NCI-H2196 treated with DMSO at 0.1 percent for 48 hours (cell line): ENCODE results near the gene ANP32A.

ENCODE experiments used
- DNase-seq: peaks from one replicate; lab custom pipeline; 2025; ENCODE audit not compliant: unreplicated experiment; lab: John Stamatoyannopoulos, UW

ANP32A gene

GRCh38 chr15:68784206-68784605 is 36.5 kb downstream of the ANP32A start:
- no peak for DNase-seq

- no peak for DNase-seq
These were observed 37.3 kb downstream of the ANP32A start for GRCh38 chr15:68783226-68784058.

DNA sequence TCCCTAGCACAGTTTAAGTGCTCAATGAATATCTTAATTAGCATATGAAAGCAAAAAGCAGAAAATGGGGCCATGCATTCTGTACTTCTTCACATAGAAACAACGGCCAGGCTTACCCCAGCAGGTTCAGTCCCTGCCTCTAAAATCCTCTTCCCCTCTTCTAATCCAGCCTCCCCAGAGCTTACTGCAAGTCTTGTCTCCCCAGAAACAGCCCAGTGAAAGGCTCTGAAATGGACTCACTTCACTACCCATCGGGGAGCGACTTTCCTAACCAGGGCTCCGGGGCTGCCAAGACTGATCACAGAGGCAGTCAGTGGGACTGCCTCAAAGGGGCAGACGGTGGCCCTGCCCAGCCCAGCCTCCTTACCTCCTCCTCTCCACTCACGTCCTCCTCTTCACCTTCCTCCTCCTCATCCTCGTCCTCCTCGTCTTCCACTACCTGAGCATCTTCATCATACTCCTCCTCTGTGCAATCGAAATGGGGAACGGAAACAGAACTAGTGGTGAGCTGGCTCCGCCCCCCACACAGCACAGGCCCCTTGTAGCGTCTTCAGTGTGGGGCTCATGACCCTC is 38.0 kb downstream of the ANP32A start:
- no peak for DNase-seq

DNA sequence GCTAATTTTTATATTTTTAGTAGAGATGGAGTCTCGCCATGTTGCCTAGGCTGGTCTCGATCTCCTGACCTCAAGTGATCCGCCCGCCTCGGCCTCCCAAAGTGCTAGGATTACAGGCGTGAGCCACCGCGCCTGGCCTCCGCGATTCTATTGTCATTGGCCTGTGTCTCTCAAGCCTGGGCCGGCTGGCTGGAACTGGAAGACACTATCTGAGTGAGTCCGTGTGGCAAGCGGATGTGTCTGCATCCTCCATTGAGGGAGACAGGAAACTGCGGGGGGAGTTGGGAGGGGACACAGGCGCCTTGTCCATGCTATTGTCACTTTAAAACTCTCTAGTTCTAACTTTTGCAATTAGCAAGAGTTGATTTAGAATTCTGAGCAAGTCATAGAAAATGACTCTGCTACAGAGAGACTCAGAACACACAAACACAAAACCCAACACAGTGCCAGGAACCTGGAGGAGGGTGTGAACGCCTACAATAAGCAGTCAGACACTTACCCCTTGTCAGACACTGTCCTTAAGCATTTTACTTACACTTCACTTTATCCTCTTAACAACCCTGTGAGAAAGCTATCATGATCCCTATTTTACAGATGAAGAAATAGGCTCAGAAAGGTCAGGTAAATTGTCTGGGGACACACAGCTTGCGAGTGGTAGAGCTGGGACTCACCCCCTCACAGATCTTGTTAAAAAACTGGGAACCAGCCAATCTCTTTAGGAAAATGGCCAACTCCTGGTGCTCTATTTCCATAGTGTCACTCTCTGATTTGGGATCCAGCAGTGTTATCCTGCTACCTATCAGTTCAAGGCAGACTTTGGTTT is 38.7 kb downstream of the ANP32A start:
- DNase-seq: no peak

GRCh38 chr15:68781217-68781616 is 39.5 kb downstream of the ANP32A start:
- no peak for DNase-seq

DNA sequence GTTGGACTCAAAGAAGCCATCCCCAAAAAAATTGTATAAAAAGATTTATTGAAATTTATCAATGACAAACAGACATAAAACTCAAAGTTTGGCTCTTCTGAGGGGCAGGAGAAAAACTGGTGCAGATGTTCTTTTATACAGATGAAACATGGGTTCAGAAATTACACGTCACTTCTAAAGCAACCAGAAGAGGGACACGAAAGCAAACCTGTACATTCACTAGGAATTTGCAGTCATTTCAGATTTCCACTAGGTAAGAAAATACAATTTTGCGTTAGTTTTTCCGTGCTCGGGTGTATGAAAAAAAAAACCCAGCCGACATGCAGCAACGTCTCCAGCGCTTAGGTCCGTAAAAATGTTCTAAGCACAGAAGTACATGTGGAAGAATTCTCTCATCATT is 41.8 kb downstream of the ANP32A start:
- no peak for DNase-seq

GRCh38 chr15:68776477-68777270 is 44.0 kb downstream of the ANP32A start:
- no peak for DNase-seq

DNA sequence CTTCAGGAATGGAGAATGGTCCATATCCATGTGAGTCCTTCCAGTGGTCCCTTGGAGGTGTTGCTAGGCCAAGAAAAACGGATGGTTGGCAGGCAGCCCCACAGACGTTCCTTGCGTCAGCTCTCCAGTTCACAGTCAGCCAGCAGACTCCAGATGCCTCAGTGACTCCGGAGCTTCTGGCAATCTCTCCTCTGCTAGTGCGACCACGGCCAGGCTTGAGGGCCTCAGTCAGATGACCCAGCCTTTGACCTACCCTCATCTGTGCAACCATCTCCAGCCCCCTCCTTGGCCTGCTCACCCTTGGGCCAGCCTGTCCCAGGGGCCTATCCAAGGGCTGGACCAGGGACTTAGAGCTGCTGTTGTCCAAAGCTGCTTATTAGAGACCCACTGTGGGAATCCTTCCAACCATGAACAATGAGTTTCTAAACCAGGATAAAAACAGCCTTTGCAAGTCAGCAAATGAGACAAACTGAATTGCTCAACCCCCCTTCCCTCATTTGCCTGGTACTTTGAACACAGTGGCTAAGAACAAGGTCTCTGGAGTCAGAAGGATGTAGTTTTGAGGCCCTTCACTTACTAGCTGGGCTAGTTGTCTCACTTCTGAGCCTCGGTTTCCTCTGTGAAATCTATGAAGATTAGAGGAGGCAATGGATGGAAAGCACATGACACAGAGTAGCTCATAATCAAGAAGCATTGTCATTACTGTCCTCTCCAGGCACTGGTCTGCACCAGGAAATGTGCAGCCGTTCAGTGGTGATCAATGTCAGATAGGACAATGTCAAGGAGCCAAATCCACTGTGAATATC is 44.8 kb downstream of the ANP32A start:
- DNase-seq: no peak

- DNase-seq: no peak
These were observed 45.5 kb downstream of the ANP32A start for GRCh38 chr15:68775236-68775577.

GRCh38 chr15:68774521-68775235 is 46.0 kb downstream of the ANP32A start:
- DNase-seq: no peak

- DNase-seq: no peak
These were observed 46.6 kb downstream of the ANP32A start for GRCh38 chr15:68774120-68774519.

DNA sequence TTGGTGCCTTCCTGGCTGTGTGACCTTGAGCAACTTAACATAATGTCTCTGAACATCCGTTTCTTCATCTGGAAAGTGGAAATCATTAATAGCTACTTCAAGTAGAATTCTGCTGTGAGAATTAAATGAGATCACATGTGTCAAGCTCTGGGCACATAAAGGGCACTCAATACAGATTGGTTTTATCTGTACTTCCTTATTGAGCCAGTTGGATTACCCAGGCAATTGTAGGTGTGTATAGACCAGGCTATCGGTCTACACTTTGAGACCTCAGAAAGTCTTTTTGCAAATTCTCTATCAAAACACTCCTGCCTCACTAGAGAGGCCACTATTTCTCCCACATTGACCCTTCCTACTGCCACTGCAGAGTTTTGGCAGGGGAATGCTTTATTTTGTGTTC is 47.7 kb downstream of the ANP32A start:
- no peak for DNase-seq

DNA sequence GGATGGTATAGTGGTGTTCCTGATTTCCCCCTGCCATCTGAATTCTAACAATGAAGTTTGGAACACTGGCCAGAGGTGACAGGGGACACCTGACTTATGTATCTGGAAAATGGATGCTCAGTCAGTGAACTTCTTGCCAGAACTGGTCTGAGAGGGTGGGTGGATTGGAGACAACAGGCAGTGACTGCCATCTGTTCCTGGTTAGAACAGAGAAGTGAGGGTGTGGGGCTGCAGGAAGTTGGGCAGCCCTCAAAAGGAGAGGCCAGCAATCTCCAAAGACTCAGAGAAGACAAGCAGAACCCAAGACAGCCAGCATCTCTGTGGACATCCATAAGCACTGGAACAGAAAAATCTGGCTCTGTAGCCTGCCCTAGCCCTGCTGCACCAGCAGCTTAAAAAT is 50.5 kb downstream of the ANP32A start:
- no peak for DNase-seq

DNA sequence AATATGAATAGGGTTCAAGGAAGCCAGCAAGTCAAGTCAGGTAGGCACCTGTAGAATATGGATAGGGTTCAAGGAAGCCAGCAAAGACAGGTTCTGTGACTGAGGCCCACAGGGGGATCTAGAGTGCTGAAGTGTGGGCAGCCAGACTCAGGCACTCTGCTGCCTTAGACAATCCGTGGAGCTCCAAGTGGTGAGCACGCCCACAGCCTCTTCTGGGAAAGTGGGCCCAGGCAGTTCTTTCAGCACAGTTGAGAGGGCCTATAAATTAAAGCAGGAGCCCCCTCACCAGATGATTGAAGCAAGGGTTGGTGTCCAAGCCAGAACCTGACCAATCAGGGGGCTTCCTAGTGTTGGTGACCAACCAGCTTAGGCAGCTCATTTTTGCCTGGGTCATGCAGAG is 51.0 kb downstream of the ANP32A start:
- DNase-seq: no peak

- DNase-seq: no peak
These were observed 52.4 kb downstream of the ANP32A start for GRCh38 chr15:68768321-68768720.

DNA sequence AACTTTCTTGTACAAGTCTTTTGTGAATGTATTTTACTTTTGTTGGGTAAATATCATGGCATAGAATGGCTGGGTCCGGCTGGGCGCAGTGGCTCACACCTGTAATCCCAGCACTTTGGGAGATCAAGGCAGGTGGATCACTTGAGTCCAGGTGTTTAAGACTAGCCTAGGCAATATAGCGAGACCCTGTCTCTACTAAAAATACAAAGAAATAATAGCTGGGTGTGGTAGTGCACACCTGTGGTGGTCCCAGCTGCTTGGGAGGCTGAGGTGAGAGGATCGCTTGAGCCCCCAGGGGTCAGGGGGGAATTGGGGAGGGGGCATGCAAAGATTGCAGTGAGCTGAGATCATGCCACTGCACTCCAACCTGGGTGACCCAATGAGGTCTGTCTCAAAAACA is 52.9 kb downstream of the ANP32A start:
- no peak for DNase-seq

- no peak for DNase-seq
These were observed 54.9 kb downstream of the ANP32A start for GRCh38 chr15:68765602-68766368.

DNA sequence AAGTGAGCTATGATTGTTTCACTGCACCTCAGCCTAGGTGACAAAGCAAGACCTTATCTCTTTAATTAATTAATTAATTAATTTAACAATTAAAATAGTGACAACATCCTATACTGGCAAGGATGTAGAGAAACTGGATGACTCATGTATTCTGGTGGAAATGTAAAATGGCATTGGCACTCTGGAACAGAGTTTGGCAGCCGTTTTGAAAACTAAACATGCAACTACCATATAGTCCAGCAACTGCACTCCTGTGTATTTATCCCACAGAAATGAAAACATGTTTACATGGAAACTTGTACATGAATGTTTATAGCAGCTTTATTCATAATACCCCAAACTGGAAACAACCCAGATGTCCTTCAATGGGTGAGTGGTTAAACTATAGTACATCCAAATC is 56.6 kb downstream of the ANP32A start:
- no peak for DNase-seq

DNA sequence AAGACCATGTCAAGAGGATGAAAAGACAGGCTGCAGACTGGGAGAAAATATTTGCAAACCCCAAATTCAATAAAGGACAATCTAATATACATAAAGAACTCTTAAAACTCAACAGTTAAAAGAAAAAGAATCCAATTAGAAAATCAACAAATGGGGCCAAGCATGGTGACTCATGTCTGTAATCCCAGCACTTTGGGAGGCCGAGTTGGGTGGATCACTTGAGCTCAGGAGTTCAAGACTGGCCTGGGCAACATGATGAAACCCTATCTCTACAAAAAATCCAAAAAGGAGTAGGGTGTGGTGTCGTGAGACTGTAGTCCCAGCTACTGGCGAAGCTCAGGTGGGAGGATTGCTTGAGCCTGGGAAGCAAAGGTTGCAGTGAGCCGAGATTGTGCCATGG is 57.6 kb downstream of the ANP32A start:
- DNase-seq: no peak
